ENCODE data around the gene TRNAU1AP. TPM values are rescaled to one million over a fixed set of nuclear protein-coding genes. Genes with fewer than 3 reads are reported as not detected.
"Not testable (repeated sequence)": the region's sequence is repeated elsewhere in the genome, so short reads cannot be mapped to it uniquely, and the experiment has no call there.

Gene TRNAU1AP
- total RNA-seq, 4 donors from 2014 or later, result 14.8 to 26.6 (median 20.6) TPM

DNA sequence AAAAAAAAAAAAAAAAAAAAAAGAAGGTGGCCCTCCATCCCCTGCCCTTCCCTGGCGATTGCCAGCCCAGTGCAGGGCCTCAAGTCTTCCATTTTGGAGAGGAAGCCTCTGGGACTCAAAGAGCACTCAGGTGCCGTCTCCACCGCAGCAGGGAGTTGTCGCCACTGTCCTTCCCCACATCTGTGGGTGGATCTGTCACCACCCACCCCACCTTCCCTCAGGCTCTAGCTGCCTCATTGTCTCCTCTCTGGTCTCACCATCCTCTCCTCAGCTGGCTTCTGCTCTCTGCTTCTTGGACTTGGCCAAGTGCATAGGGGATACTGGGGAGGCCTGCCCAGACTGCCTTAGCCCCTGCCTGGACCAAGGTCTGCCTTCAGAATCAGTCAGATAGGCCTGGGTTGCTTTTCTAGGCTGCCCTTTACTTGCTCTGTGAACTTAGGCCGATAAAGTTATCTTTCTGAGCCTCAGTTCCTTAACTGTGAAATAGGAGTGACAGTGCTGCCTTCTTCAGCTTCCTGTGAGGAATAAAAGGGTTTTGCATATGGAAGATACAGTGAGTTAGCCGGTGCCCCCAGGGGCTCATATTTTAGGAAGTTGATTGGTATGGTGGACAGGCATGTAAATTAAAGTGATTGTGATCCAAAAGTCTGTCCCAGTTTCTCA lies 31.3 kb upstream of the TRNAU1AP start:
- DNase-seq, result no peak
- no peaks in the 10 kb centered on the region for H3K36me3 ChIP-seq
- H3K4me3 ChIP-seq (replicated peaks in 1 of 3), result no peak overlapping the region
- H3K4me1 ChIP-seq, result peaks cover 7 to 12% of the 10 kb centered on the region in 2 donors
- 91 to 94% methylated on average over 6 of the region's 6 CpGs for WGBS, 2 donors
- no peak overlapping the region for H3K27ac ChIP-seq
- TF ChIP-seq, protein P1, sequence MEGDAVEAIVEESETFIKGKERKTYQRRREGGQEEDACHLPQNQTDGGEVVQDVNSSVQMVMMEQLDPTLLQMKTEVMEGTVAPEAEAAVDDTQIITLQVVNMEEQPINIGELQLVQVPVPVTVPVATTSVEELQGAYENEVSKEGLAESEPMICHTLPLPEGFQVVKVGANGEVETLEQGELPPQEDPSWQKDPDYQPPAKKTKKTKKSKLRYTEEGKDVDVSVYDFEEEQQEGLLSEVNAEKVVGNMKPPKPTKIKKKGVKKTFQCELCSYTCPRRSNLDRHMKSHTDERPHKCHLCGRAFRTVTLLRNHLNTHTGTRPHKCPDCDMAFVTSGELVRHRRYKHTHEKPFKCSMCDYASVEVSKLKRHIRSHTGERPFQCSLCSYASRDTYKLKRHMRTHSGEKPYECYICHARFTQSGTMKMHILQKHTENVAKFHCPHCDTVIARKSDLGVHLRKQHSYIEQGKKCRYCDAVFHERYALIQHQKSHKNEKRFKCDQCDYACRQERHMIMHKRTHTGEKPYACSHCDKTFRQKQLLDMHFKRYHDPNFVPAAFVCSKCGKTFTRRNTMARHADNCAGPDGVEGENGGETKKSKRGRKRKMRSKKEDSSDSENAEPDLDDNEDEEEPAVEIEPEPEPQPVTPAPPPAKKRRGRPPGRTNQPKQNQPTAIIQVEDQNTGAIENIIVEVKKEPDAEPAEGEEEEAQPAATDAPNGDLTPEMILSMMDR (IDR thresholded peaks at IDR 0.05), result no peak
- TF ChIP-seq POLR2A (IDR thresholded peaks at IDR 0.05), result no peak
- intact Hi-C loops (cut with DNase I), result no loop called here
- no peaks in the 10 kb centered on the region for H3K27me3 ChIP-seq
- H3K9me3 ChIP-seq, result no peaks in the 10 kb centered on the region

GRCh38 chr1:28522537-28522936 lies 30.3 kb upstream of the TRNAU1AP start:
- H3K4me3 ChIP-seq (replicated peaks in 1 of 3); DNase-seq; H3K27ac ChIP-seq; intact Hi-C loops (cut with DNase I); H3K9me3 ChIP-seq; H3K27me3 ChIP-seq; H3K36me3 ChIP-seq: not testable (repeated sequence)
- WGBS, 2 donors, result 94 to 98% methylated on average over 9 of the region's 9 CpGs
- H3K4me1 ChIP-seq, result peaks cover 7 to 10% of the 10 kb centered on the region in 2 donors

DNA sequence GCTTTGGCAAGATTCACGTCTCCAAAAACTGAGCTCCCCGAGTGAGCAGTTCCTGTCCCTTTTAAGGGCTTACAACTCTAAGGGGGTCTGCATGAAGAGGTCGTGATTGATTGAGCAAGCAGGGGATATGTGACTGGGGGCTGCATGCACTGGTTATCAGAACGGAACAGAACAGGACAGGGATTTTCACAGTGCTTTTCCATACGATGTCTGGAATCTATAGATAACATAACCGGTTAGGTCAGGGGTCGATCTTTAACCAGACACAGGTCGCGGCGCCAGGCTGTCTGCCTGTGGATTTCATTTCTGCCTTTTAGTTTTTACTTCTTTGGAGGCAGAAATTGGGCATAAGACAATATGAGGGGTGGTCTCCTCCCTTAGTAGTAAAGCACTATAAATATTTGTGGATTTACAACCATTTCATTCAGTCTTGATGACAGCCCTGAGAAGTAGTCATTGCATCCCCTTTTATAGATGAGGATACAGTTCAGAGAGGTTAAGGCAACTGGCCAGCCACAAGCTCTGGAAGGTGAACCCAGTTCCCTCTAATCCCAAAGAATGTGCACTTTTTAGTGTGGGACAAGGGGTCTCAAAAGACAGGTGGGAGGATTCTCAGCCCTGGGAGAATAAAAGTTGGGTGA lies 27.8 kb upstream of the TRNAU1AP start:
- H3K4me1 ChIP-seq; intact Hi-C loops (cut with DNase I); DNase-seq; H3K27ac ChIP-seq; H3K4me3 ChIP-seq (replicated peaks in 1 of 3); H3K9me3 ChIP-seq; H3K36me3 ChIP-seq; H3K27me3 ChIP-seq: not testable (repeated sequence)
- 75 to 90% methylated on average over 10 of the region's 10 CpGs for WGBS, 2 donors

GRCh38 chr1:28526886-28527285 lies 26.0 kb upstream of the TRNAU1AP start:
- Histone ChIP-seq H3K36me3 (no peaks in the 10 kb centered on the region), H3K4me1 (no peaks in the 10 kb centered on the region), H3K9me3 (no peaks in the 10 kb centered on the region), H3K4me3 (replicated peaks in 1 of 3) (no peak overlapping the region), H3K27me3 (no peaks in the 10 kb centered on the region), H3K27ac (no peak overlapping the region)
- no peak for DNase-seq
- intact Hi-C loops (cut with DNase I), result no loop called here
- WGBS, 2 donors, result 93 to 95% methylated on average over 9 of the region's 9 CpGs
- TF ChIP-seq POLR2A (IDR thresholded peaks at IDR 0.05), result no peak
- TF ChIP-seq, protein P1 (IDR thresholded peaks at IDR 0.05), result no peak

DNA sequence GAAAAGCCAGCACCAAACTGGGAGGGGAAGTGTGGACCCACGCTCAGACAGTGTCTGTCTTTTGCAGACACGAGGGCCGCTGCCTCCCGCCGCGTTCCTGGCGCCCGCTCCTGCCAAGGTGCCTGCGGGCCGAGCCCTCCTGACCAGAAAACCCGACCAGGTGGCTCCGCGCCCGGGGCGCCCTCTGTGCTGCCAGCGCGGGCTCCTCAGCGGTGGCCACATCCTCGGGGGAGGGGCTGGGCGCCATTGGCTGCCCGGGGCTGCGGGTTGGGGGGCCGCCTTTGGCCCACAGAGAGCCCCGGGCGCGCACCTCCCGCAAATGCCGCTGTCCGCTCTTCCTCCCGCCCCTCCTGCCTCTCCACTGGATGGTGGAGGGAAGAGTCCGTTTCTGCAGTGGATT lies 22.4 kb upstream of the TRNAU1AP start:
- intact Hi-C loops (cut with DNase I), result no loop called here
- H3K27ac ChIP-seq, result no peak overlapping the region
- 96 to 98% methylated on average over 19 to 26 of the region's 31 CpGs for WGBS, 2 donors

GRCh38 chr1:28534671-28535070 lies 18.2 kb upstream of the TRNAU1AP start:
- H3K4me1 ChIP-seq, result peaks cover 5 to 9% of the 10 kb centered on the region in 2 donors
- WGBS, 2 donors, result 96 to 98% methylated on average over 6 of the region's 6 CpGs
- no peak overlapping the region for H3K27ac ChIP-seq
- intact Hi-C loops (cut with DNase I), result no loop called here
- no peaks in the 10 kb centered on the region for H3K9me3 ChIP-seq
- no peak for TF ChIP-seq POLR2A (IDR thresholded peaks at IDR 0.05)
- no peak overlapping the region for H3K4me3 ChIP-seq (replicated peaks in 1 of 3)
- no peaks in the 10 kb centered on the region for H3K27me3 ChIP-seq
- no peak for DNase-seq
- H3K36me3 ChIP-seq, result peaks cover 0 to 4% of the 10 kb centered on the region in 2 donors

More for the DNA sequence above, 22.4 kb upstream of the TRNAU1AP start:
- H3K9me3 ChIP-seq, result no peaks in the 10 kb centered on the region
- no peaks in the 10 kb centered on the region for H3K36me3 ChIP-seq
- H3K4me1 ChIP-seq, result no peaks in the 10 kb centered on the region
- no peak for DNase-seq
- TF ChIP-seq, protein P1 (IDR thresholded peaks at IDR 0.05), result no peak
- no peak for TF ChIP-seq POLR2A (IDR thresholded peaks at IDR 0.05)
- no peaks in the 10 kb centered on the region for H3K27me3 ChIP-seq
- H3K4me3 ChIP-seq (replicated peaks in 1 of 3), result no peak overlapping the region
